ENCODE measurements around the gene KAZN. TPM values are rescaled to one million over a fixed set of nuclear protein-coding genes. Genes with fewer than 3 reads are reported as not detected.

KAZN gene
- polyA plus RNA-seq, 4 donors, result 14.1 to 44.8 (median 34.2) TPM

- no peak for DNase-seq (ENCODE audit: low read depth in 4 of 4, low spot score in 3 of 4)
Measured at GRCh38 chr1:14843525-14843924, 245.0 kb downstream of the KAZN start.

GRCh38 chr1:14844356-14844755 lies 245.9 kb downstream of the KAZN start:
- DNase-seq (ENCODE audit: low read depth in 4 of 4, low spot score in 3 of 4), result no peak

GRCh38 chr1:14844923-14845617 lies 246.6 kb downstream of the KAZN start:
- DNase-seq (ENCODE audit: low read depth in 4 of 4, low spot score in 3 of 4), result no peak

- no peak for DNase-seq (ENCODE audit: low read depth in 4 of 4, low spot score in 3 of 4)
Measured at GRCh38 chr1:14845851-14846250, 247.4 kb downstream of the KAZN start.

GRCh38 chr1:14846688-14847087 lies 248.2 kb downstream of the KAZN start:
- no peak for DNase-seq (ENCODE audit: low read depth in 4 of 4, low spot score in 3 of 4)

- DNase-seq (ENCODE audit: low read depth in 4 of 4, low spot score in 3 of 4), result no peak
Measured at GRCh38 chr1:14848203-14848602, 249.7 kb downstream of the KAZN start.

- peak in 3 of 4 donors; percentile 41 to 53 (median 44) for DNase-seq (ENCODE audit: low read depth in 4 of 4, low spot score in 3 of 4)
Measured at GRCh38 chr1:14848625-14849024, 250.1 kb downstream of the KAZN start.

GRCh38 chr1:14849038-14849437 lies 250.6 kb downstream of the KAZN start:
- DNase-seq (ENCODE audit: low read depth in 4 of 4, low spot score in 3 of 4), result no peak

- DNase-seq (ENCODE audit: low read depth in 4 of 4, low spot score in 3 of 4), result no peak
Measured at GRCh38 chr1:14850563-14850962, 252.1 kb downstream of the KAZN start.

GRCh38 chr1:14851760-14852159 lies 253.3 kb downstream of the KAZN start:
- DNase-seq (ENCODE audit: low read depth in 4 of 4, low spot score in 3 of 4), result no peak

GRCh38 chr1:14852291-14852690 lies 253.8 kb downstream of the KAZN start:
- no peak for DNase-seq (ENCODE audit: low read depth in 4 of 4, low spot score in 3 of 4)

- no peak for DNase-seq (ENCODE audit: low read depth in 4 of 4, low spot score in 3 of 4)
Measured at GRCh38 chr1:14853518-14853917, 255.0 kb downstream of the KAZN start.

GRCh38 chr1:14855268-14855667 lies 256.8 kb downstream of the KAZN start:
- no peak for DNase-seq (ENCODE audit: low read depth in 4 of 4, low spot score in 3 of 4)

GRCh38 chr1:14855801-14856200 lies 257.3 kb downstream of the KAZN start:
- DNase-seq (ENCODE audit: low read depth in 4 of 4, low spot score in 3 of 4), result no peak

- no peak for DNase-seq (ENCODE audit: low read depth in 4 of 4, low spot score in 3 of 4)
Measured at GRCh38 chr1:14857436-14858195, 259.1 kb downstream of the KAZN start.

GRCh38 chr1:14862114-14862771 lies 263.8 kb downstream of the KAZN start:
- DNase-seq (ENCODE audit: low read depth in 4 of 4, low spot score in 3 of 4), result no peak

- DNase-seq (ENCODE audit: low read depth in 4 of 4, low spot score in 3 of 4), result no peak
Measured at GRCh38 chr1:14865106-14865505, 266.6 kb downstream of the KAZN start.

- no peak for DNase-seq (ENCODE audit: low read depth in 4 of 4, low spot score in 3 of 4)
Measured at GRCh38 chr1:14866911-14867612, 268.6 kb downstream of the KAZN start.

- no peak for DNase-seq (ENCODE audit: low read depth in 4 of 4, low spot score in 3 of 4)
Measured at GRCh38 chr1:14869187-14869586, 270.7 kb downstream of the KAZN start.

- DNase-seq (ENCODE audit: low read depth in 4 of 4, low spot score in 3 of 4), result no peak
Measured at GRCh38 chr1:14871218-14871970, 272.9 kb downstream of the KAZN start.
